Stimulated activated CD4-positive, alpha-beta T cell treated with anti-CD3 and anti-CD28 coated beads, Interleukin-4, amount 100 ng/mL, for 24 hours (primary cell): ENCODE data around the gene PASK.
"Not testable (repeated sequence)": the region's sequence is repeated elsewhere in the genome, so short reads cannot be mapped to it uniquely, and the experiment has no call there.

ENCODE experiments used
- DNase-seq: peaks from one replicate; pipeline ENCODE4 v3.0.0-alpha.2; 2020

The PASK gene

DNA sequence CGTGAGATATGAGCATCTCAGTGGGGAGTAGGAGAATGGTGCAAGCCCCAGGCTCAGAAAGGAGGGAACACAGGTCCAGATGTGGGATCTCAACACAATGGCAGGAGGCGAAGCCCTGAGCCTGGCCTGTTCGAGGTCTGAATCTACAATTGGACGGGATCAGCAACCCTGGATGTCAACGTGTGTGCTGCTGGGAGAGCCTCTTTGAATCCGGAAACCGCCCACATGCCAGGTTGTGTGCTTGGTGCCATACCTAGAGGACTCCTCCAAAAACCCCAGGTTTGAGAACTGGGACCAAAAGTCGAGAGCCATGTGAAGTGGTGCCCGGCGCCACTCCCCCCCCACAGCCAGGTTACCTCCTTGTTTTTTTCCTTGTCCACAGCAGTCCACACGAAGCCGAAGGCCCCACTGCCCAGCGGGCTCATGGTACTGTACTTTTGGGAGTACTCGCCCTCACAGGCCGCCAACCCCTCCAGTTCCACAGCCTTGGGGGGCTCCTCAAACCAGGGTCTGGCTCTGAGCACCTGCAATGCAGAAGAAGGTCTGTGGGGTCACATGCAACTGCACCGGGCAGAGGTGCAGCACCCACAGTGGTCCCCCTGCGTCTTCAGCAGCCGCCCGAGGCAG, 26.8 kb downstream of the PASK start:
- DNase-seq: no peak

DNA sequence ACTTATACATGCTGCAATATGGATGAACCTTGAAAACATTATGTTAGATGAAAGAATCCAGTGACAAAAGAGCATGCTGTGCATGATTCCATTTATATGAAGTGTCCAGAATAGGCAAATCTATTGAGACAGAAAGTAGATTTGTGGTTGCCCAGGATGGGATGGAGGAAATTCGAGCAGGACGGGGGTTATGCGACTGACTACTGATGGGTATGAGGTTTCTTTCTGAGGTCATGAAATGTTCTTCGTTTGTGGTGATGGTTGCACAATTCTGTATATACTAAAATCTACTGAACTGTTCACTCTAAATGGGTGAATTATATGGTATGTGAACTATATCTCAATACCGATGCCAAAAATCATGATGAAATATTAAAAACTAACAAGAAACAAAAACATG, 28.3 kb downstream of the PASK start:
- no peak for DNase-seq

DNA sequence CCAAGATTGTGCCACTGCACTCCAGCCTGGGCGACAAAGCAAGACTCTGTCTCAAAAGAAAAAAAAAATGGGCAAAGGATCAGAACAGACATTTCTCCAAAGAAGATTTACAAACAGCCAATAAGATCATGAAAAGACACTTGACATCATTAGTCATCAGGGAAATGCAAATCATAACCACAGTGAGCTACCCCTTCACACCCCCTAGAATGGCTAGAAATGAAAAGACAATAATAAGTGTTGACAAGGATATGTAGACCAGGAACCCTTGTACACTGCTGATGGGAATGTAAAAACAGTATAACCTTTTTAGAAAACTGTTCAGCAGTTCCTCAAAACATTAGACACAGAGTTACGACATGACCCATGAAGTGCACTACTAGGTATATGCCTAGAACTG, 28.8 kb downstream of the PASK start:
- DNase-seq: no peak

DNA sequence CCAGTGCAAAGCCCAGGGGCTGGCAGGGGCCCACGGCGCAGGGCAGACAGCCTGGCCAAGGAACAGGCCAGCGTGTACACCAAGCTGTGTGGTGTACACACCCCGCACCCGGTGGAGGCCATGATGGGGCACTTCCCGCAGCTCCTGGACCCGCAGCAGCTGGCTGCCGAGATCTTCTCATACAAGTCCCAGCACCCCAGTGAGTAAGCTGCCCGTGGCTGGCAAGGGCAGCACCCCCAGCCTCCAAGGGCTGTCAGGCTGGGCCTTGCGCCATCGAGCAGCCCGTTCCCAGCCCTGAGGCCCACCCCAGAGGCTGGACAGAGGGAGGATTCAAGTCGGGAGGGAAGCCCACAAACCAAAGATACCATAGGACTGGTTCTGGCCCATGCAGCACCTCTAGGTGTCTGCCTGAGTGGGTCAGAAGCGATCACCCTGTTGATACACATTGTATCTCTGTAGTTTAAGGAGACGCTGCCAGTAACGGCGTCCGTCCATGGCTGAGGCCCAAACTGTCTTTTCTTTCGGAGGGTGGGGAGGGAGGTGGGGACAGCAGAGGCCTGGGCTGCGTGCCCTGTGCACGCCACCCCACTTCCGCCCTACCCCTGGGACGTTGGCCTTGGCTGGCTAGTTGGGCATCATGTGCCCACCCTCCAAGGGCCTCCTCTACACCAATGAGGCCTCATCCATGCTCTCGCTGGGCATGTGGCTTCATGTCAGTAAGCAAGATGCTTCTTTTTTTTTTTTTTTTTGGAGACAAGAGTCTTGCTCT, 30.4 kb downstream of the PASK start:
- no peak for DNase-seq

DNA sequence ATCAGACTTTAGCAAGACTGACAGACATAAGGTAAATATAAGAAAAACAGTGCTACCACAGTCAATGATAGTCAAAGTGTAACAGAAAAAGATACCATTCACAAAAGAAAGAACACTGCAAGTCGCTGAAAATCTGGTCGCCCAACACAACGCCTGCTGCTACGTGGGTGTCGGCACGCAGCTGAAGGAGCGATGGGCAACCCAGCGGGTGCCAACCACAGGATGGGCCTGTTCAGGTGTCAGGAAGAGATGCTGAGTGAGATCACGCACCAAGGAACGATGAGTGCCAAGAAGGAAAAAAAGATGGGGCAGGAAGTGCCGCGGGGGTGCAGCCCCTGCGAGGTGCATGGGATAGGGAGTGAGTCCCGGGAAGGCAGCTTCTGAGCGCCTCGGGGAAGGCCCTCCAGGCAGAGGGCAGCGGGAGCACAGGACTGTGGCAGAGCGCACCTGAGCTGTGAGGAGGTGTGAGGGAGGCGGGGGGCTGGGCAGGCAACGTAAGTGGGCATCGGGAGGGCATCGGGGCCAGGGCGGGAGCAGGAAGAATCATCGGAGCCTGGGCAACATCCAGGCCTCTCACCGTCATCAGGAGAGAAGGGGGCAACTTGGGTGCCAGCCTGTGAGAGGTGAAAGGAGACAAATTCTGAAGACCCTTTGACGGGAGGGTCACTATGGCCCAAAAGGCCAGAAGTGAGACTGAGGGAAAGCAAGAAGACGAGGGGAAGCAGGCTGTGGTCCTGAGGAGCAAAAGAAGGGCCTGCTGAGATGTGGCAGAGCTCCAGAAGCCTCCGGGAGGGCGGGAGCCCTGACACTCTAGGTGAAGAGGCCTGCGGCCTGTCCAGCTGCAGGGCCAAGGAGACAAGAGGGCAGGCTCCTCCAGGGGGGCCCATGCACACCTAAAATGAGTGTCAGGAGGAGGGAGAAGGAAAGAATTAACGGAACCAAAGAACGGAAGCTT, 32.4 kb downstream of the PASK start:
- no peak for DNase-seq

DNA sequence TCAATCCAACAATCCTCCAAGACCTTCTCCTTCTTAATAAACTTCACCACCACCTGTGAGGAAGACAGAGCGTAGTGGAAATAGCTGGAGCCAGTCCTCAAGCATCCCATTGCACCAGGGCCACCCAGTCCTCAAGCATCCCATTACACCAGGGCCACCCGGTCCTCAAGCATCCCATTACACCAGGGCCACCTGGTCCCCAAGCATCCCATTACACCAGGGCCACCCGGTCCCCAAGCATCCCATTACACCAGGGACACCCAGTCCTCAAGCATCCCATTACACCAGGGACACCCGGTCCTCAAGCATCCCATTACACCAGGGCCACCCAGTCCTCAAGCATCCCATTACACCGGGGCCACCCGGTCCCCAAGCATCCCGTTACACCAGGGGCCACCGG, 33.9 kb downstream of the PASK start:
- no peak for DNase-seq

DNA sequence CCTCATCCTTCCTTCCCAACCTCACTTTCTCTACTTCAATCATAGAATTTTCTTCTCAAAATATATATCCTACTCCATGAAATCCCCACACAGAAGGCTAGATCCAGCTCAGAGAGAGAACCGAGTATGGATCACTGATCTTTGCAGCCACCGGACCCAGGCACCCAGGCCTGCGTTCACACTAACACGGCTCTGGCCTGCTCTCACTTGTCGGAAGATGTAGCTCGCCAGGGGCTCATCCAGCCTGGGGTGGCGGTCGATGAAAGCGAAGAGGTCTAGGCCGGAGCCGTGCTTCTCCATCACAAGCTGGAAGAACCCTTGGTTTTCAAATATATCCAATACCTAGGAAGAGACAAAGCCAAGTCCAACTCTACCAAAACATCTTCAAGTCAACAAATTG, 34.4 kb downstream of the PASK start:
- no peak for DNase-seq

DNA sequence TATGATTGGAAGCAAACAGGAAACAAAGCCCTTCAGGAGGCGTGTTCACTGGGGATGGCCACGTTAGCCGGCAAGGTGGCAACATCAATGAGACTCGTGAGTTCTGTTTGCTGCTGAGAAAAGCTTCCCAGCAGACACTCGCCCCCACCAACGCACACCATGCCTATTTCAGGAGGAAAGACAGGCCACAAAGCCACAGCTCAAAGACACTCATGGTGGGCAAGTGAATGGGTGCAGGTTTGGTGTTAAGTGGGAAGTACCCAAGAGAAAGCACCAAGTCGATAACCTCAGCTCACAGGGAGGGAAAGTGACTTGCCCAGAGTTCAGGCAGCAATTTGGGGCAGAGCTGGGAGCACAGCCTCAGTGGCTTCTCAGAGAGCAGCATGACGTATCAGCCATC, 36.7 kb downstream of the PASK start:
- peak; percentile 33 for DNase-seq

DNA sequence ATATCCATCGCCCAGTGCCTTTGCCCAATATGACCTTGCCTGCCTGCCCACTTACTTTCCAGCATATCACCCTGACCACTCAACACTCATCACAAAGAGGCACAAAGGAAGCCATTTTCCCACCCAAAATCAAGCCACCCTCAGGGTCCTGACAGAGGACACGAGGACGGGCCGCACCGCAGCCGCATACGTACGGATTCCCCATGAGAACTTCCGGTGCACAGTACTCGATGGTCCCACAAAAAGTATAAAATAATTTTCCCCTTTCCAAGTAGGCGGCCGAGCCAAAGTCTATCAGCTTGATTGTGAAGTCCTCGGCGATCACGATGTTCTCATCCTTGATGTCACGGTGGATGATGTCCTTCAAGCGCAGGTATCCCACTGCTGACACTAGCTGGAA, 37.2 kb downstream of the PASK start:
- no peak for DNase-seq

DNA sequence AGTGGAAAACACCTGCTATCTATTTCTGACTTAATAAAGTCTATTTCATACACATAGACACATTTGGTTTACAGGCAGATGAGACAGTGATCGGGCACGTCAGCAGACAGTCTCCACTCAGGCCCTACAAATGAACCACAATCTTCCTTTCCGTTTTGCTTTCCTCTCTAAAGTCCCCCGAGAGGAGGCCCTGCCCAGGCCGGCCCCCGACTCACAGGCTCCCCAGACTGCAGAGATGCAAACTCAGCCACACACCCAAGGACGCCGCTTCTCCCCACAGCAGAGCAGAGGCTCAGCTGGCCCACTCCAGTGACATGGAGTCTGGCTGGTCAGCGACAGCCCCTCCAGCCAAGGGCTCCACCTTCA, 37.8 kb downstream of the PASK start:
- no peak for DNase-seq

DNA sequence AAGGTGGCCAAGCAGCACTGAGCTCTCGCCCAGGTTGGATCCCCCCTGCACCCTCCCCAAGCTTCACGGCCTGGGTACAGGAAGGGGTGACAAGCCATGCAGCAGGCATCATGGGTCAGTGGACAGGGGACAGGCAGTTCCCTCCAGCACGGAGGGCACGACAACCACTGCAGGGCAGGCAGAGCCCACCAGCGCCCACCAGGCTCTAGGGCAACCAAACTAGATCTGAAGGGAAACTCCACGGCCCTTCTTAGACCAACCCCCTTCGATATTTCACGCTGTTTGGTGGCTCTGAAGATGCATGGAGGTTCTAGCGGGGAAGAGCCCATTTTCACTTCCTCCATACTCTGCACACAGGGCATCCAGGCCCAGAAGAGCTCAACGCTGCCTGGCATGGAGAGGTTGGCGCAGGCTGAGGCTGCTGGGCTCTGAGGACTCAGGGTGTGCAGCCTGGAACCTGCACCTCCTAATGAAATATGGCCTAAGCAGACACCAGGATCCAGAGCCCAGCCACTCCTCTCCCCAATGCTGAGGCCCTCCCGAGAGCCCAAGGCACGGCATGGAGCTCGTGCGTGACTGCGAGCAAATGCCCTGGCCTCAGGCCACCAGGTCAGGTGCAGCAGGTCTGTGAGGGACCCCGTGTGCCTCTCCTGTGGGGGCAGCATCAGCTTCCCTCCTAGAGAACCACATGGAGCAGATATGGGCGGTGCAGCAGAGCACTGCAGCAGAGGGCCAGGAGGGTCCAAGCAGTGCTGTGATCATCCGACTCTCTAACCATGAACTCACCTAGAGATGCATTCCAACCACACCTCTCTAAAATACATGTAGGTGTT, 38.4 kb downstream of the PASK start:
- DNase-seq: no peak

DNA sequence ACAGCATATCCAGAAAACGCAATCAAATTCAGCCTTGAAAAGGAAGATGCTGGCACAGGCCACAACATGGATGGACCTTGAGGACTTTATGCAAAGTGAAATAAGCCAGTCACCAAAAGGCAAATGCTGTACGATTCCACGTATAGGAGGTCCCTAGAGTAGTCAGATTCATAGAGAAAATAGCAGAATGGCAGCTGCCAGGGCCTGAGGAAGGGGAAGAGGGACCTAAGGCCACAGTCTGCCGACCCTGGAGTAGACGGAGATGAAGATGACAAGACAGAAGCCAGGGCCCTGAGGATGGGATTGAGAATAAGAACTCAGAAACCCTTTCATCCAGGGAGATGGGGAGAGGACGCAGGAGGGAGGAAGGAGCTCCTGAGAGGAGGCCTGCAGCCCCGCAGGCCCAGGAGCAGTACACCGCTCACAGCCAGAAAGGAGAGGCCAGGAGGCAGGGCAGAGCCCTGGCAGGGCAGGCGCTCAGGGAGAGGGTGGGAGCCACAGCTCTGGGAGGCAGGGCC, 39.1 kb downstream of the PASK start:
- no peak for DNase-seq

DNA sequence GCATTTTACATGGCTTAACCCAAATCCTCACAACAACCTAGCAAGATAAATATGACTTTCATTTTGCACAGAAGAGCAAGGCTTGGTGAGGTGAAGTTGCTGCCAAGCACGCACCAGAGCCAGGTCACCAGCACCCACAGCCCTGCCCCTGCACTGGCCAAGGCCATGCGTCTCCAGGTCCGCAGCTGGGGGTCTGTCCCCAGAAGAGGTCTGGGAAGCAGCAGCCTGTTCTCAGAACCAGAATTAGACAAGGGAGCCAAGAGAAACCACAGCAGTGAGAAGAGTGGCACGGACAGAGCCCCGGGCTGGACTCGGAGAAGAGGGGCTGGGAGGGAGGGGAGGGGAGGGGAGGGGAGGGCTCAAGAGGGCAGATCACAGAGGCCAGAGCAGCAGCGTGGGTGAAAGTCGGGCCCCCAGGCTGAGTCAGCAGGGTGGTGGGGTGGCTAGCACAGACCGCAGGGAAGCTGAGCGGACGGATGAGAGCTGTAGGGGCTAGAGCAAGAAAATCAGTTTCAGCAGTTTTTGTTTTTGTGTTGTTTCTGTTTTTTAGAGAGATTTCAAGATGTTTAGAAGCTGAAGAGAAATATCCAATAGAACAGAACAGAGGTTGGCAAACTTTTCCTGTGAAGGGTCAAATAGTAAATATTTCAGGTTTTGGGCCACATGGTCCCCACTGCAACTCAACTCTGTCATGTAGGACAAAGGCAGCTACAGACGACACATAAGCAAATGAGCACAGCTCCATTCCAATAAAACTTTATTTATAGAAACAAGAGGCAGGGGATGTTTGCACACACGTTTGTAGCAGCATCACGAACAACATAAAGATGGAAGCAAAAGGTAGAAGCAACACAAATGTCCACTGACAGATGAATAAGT, 39.8 kb downstream of the PASK start:
- no peak for DNase-seq

DNA sequence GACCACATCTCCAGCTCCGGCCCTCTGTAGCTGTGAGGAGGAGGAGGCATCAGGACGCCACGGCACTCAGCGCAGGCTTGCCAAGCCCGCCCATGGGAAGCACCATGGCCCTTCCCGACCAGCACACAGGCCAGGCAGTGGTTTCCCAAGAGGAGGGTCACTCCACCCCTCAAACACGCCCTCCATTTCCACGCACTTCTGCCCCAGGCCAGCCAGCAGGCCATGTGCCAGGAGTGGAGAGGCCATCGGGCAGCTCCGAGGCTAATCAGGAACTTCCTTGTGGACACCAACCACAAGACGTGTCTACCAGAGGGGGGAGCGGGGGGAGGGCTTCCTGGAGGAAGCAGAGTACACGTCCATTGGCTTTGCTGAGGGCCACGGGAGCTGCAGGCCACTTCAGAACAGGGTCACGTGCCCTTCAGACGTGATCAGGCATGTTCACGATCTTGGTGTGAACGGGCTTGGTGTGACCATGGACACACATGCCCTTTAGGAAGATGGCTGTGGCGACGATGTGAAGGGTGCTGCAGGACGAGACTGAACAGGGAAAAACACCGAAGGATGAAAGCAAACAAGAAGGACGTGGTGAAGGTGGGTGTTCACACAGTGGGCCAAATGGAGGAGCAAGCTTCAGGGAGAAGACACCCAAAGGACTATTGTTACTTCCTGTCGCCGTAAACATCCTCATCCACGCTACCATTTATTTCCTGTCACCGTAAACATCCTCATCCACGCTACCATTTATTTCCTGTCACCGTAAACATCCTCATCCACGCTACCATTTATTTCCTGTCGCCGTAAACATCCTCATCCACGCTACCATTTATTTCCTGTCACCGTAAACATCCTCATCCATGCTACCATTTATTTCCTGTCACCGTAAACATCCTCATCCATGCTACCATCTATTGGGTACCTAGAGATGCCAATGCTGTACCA, 40.7 kb downstream of the PASK start:
- no peak for DNase-seq

DNA sequence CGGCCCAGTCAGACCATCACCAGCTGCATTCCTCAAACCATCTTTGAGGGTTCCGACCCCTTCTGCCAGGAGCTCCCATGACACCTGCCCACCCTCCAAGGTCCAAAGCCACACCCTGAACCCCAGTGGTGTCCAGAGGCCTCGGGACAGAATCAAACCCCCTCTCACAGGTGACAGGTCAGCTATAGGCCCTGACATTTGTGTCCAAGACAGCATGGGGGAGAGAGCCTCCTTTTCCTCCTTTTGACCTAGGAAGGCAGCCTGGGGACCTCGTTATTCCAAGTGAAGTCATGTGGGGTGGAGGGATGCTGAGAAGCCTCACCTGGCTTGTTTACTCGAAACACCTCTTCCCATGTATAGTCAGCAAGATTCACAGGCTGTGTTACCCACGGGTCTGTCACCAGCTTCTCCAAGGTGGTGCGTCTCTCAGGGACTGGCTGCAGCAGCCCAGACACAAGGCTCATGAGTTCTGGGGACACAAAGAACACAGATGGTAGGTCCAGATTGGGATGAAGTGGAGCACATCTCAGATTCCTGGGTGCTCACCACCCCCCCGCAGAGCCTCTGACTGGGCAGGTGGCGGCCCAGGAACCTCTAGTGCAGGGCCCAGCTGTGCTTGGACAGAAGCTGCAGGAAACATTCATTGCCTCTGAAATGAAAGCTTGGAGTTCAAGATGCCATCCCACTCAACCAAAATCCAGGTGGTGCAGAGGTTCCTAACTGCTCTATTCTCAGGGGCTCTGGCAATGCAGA, 42.1 kb downstream of the PASK start:
- DNase-seq: no peak

DNA sequence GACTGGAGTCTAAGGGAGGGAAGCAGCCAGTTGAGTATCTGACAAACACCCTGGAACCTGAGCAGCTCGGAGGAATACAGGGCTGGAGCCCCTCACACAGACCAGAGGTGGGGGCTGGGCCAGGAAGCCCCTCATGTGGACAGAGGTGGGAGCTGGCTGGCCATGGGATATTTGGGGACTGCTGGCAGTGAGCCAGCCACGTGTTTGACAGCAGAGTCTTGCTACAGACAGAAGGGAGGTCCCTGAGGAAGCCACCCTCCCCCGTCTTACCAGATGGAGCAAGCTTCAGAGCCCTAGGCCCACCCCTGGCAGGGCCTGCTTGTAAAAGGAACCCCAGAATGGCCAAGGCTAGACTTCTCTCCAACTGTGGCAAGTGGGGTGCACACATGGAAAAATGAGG, 43.6 kb downstream of the PASK start:
- no peak for DNase-seq

DNA sequence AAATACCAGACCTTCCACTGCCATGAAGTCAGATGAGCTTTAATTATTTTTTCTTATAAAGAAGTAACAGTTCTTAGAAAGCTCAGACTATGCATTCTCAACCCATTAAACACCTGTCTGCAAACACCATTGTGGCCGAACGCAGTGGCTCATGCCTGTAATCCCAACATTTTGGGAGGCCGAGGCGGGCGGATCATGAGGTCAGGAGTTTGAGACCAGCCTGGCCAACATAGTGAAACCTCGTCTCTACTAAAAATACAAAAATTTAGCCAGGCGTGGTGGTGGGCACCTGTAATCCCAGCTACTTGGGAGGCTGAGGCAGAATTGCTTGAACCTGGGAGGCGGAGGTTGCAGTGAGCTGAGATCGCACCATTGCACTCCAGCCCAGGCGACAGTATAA, 44.7 kb downstream of the PASK start:
- not testable (repeated sequence) for DNase-seq

DNA sequence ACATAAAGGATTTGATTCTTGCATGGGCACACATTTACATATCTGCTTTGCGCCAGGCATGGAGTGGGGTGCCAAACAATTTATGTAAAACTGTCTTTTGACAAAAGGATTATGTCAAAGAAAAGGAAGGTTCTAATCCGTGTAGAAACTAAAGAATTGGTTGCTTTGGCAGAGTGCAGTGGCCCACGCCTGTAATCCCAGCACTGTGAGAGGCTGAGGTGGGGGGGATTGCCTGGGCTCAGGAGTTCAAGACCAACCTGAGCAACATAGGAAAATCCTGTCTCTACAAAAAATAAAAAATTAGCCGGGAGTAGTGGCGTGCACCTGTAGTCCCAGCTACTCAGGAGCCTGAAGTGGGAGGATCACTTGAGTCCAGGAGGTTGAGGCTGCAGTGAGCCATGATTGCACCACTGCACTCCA, 46.1 kb downstream of the PASK start:
- no peak for DNase-seq

DNA sequence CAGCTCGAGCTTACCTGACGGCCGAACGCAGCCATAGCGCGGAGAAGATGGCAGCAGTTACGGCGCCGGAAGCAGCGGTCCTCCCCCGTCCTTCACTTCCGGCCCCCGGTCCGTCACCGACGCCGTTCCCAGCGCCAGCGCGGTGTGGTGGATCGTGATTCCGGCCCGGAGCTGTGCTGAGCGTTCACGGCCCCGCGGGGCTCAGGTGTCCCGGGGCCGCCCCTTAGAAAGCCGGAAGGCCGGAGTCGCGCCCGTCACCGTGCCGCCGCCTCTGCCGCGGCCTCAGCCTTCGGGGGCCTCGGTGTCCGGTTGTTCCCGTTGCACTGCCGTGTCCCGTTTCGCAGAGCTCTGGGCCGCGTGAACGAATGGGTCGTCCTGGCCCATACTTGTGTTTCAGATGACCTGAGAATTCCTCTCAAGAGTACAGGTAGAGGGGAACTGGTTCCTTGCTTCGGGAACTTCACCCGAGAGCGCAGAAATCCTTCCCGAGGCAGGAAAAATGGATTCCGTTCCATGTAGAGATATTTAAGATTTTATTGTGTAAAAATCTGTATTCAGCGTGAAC, 47.0 kb downstream of the PASK start, which contains the start of gene MTERF4:
TSS of gene MTERF4 (minus strand) at position 49 of the 565 bp plus-strand sequence. CDS start at position 35, 14 bp downstream.
- peak; percentile 90 for DNase-seq
